Measurements from ENCODE around the gene ACSM2A. TPM values are rescaled to one million over a fixed set of nuclear protein-coding genes. Genes with fewer than 3 reads are reported as not detected.

The ACSM2A gene
- total and polyA plus RNA-seq, 2 of the 4 experiments (the other 2 are of a cell fraction), result not detected

DNA sequence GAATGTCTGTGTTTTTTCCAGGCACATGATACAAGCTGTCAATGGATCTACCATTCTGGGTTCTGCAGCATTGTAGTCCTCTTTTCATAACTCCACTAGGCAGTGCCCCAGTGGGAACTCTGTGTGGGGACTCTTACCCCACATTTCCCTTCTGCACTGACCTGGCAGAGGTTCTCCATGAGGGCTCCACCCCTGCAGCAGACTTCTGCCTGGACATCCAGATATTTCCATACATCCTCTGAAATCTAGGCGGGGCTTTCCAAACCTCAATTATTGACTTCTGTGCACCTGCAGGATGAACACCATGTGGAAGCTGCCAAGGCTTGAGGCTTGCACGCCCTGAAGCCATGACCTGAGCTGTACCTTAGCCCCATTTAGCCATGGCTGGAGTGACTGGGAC lies 56.0 kb downstream of the ACSM2A start:
- in situ Hi-C loops (cut with MboI; ENCODE audit: low sequenced_read_pairs), result no loop called here
- H3K4me2 ChIP-seq (ENCODE audit: low read depth, low read length), result no peak overlapping the region

More for the DNA sequence above, 56.0 kb downstream of the ACSM2A start:
- Histone ChIP-seq H3K9me3 (ENCODE audit: control insufficient read depth, insufficient read depth, low read length) (peaks cover 15% of the 10 kb centered on the region), H3K14ac (replicated peaks; ENCODE audit: low read depth, low read length) (no peak overlapping the region), H4K20me1 (ENCODE audit: insufficient read depth, low read length) (no peaks in the 10 kb centered on the region), H3K79me1 (ENCODE audit: low read depth in 1 of 2, low read length in 2 of 2) (no peaks in the 10 kb centered on the region), H2BK5ac (ENCODE audit: low read depth, low read length, poor library complexity, severe bottlenecking) (no peak overlapping the region), H3K4me3 (ENCODE audit: insufficient read depth, low read depth, low read length) (no peak overlapping the region), H3K23ac (ENCODE audit: low read depth, low read length) (no peak overlapping the region), H3K4me1 (ENCODE audit: control insufficient read depth, insufficient read depth, low read length) (no peaks in the 10 kb centered on the region), H2BK15ac (ENCODE audit: low read depth, low read length) (no peak overlapping the region), H2AK9ac (replicated peaks; ENCODE audit: low read depth, low read length, poor library complexity) (no peak overlapping the region), H3K27ac (ENCODE audit: insufficient read depth, low read length) (no peak overlapping the region), H2AFZ (replicated peaks; ENCODE audit: low read length, poor library complexity) (no peak overlapping the region), H3K9me1 (ENCODE audit: insufficient read depth, low read length) (no peaks in the 10 kb centered on the region), H4K5ac (ENCODE audit: low read depth, low read length) (no peak overlapping the region), H3K36me3 (ENCODE audit: control insufficient read depth, insufficient read depth, low read length) (no peaks in the 10 kb centered on the region), H2AK5ac (ENCODE audit: low read depth, low read length) (no peak overlapping the region), H2BK120ac (ENCODE audit: low read depth, low read length) (no peak overlapping the region), H3K4ac (ENCODE audit: low read depth, low read length) (no peak overlapping the region), H3K9ac (ENCODE audit: low read depth, low read length) (no peak overlapping the region), H3K56ac (ENCODE audit: extremely low read depth, insufficient read depth, low read length) (no peak overlapping the region), H4K91ac (ENCODE audit: insufficient read depth, low read depth, low read length) (no peak overlapping the region), H4K8ac (ENCODE audit: low read depth in 2 of 2, low read length in 2 of 2) (no peak overlapping the region), H3K18ac (ENCODE audit: low read depth, low read length) (no peak overlapping the region), H2BK20ac (ENCODE audit: low read depth, low read length) (no peak overlapping the region), H3K27me3 (ENCODE audit: control insufficient read depth, insufficient read depth, low read length) (no peaks in the 10 kb centered on the region)
- TF ChIP-seq FOS (IDR thresholded peaks at IDR 0.05; ENCODE audit: low read depth, low read length), result no peak
- no peak for TF ChIP-seq RFX5 (IDR thresholded peaks at IDR 0.05; ENCODE audit: low read depth, low read length)
- TF ChIP-seq, protein P1, sequence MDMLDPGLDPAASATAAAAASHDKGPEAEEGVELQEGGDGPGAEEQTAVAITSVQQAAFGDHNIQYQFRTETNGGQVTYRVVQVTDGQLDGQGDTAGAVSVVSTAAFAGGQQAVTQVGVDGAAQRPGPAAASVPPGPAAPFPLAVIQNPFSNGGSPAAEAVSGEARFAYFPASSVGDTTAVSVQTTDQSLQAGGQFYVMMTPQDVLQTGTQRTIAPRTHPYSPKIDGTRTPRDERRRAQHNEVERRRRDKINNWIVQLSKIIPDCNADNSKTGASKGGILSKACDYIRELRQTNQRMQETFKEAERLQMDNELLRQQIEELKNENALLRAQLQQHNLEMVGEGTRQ (IDR thresholded peaks at IDR 0.05; ENCODE audit: low read depth, low read length), result no peak
- TF ChIP-seq MAFK (IDR thresholded peaks at IDR 0.05; ENCODE audit: low read depth, low read length), result no peak
- TF ChIP-seq NFE2L2 (IDR thresholded peaks at IDR 0.05; ENCODE audit: low read depth, low read length), result no peak
- no peak for TF ChIP-seq CTCF (conservative IDR thresholded peaks at IDR 0.05; ENCODE audit: low read depth, low read length)
- TF ChIP-seq MAZ (IDR thresholded peaks at IDR 0.05; ENCODE audit: borderline replicate concordance, low read depth, low read length), result no peak
- BruUV-seq (replicated peaks), result no TSS peak
- ATAC-seq (ENCODE audit: low read depth) (no peak), DNase-seq (no peak)
- intact Hi-C loops (cut with micrococcal nuclease), result no loop called here
- POLR2A ChIA-PET (ENCODE audit: unreplicated experiment), result no interaction called here
- CTCF ChIA-PET, result no interaction called here
- no CpG with 5 or more reads among the region's 2 CpGs for WGBS, 2 experiments (ENCODE audit: extremely low coverage in 2 of 2, insufficient read length in 1 of 2)
- dilution Hi-C loops (cut with HindIII; ENCODE audit: low sequenced_read_pairs, unreplicated experiment), result no loop called here
